Stimulated activated CD4-positive, alpha-beta T cell treated with anti-CD3 and anti-CD28 coated beads, Interleukin-4, amount 100 ng/mL, for 1 hour (primary cell): Measurements from ENCODE around the gene C9orf43.
"Not testable (repeated sequence)": the region's sequence is repeated elsewhere in the genome, so short reads cannot be mapped to it uniquely, and the experiment has no call there.

Experiments
- DNase-seq: peaks from one replicate; pipeline ENCODE4 v3.0.0-alpha.2; 2020

Gene C9orf43

GRCh38 chr9:113410207-113410864 lies at the start of gene C9orf43, which contains the start of gene POLE3:
Gene C9orf43, plus strand, starts transcription at chr9:113410747. Its CDS starts 2,747 bp downstream, at chr9:113413494.
Gene POLE3, minus strand, starts transcription at chr9:113410675. Its CDS starts 382 bp downstream, at chr9:113410293.
- DNase-seq = peak; percentile 97

GRCh38 chr9:113361304-113362018 lies 49.1 kb upstream of the C9orf43 start:
- no peak for DNase-seq

GRCh38 chr9:113363336-113363735 lies 47.2 kb upstream of the C9orf43 start:
- DNase-seq = no peak

- no peak for DNase-seq
Observed at GRCh38 chr9:113364951-113365350, 45.6 kb upstream of the C9orf43 start.

GRCh38 chr9:113365652-113366051 lies 44.9 kb upstream of the C9orf43 start:
- DNase-seq = not testable (repeated sequence)

GRCh38 chr9:113368348-113368981 lies 42.1 kb upstream of the C9orf43 start:
- DNase-seq = no peak

GRCh38 chr9:113368982-113369854 lies 41.3 kb upstream of the C9orf43 start:
- DNase-seq = no peak

- no peak for DNase-seq
Observed at GRCh38 chr9:113369855-113370140, 40.7 kb upstream of the C9orf43 start.

GRCh38 chr9:113370806-113371325 lies 39.7 kb upstream of the C9orf43 start:
- DNase-seq = no peak

- DNase-seq = no peak
Observed at GRCh38 chr9:113372059-113372458, 38.5 kb upstream of the C9orf43 start.

- DNase-seq = no peak
Observed at GRCh38 chr9:113373256-113373655, 37.3 kb upstream of the C9orf43 start.

- DNase-seq = no peak
Observed at GRCh38 chr9:113373676-113374392, 36.7 kb upstream of the C9orf43 start.

- no peak for DNase-seq
Observed at GRCh38 chr9:113375057-113376023, 35.2 kb upstream of the C9orf43 start.

- DNase-seq = peak; percentile 78
Observed at GRCh38 chr9:113376634-113377567, 33.6 kb upstream of the C9orf43 start, which contains the start of gene HDHD3. Gene HDHD3, minus strand, starts transcription at chr9:113376986. Its CDS starts 2,632 bp downstream, at chr9:113374354.

- DNase-seq = not testable (repeated sequence)
Observed at GRCh38 chr9:113379094-113379828, 31.3 kb upstream of the C9orf43 start.

GRCh38 chr9:113379829-113380210 lies 30.7 kb upstream of the C9orf43 start:
- DNase-seq = not testable (repeated sequence)

- no peak for DNase-seq
Observed at GRCh38 chr9:113380869-113381378, 29.6 kb upstream of the C9orf43 start.

GRCh38 chr9:113381441-113381840 lies 29.1 kb upstream of the C9orf43 start:
- not testable (repeated sequence) for DNase-seq
